ENCODE results near the gene ASXL1.
"Not testable (repeated sequence)": the region's sequence is repeated elsewhere in the genome, so short reads cannot be mapped to it uniquely, and the experiment has no call there.

The ASXL1 gene

GRCh38 chr20:32391003-32391402 is 32.9 kb downstream of the ASXL1 start:
- Histone ChIP-seq H3K4me3 (ENCODE audit: low read depth, low read length) (no peak overlapping the region), H3K36me3 (ENCODE audit: control insufficient read depth, insufficient read depth, low read length) (no peaks in the 10 kb centered on the region), H3K9me3 (ENCODE audit: control insufficient read depth, insufficient read depth, low read length) (no peaks in the 10 kb centered on the region), H3K9ac (ENCODE audit: low read depth, low read length) (no peak overlapping the region), H3K27me3 (ENCODE audit: control insufficient read depth, insufficient read depth, low read length) (no peaks in the 10 kb centered on the region), H3K4me1 (ENCODE audit: control insufficient read depth, insufficient read depth, low read length) (no peaks in the 10 kb centered on the region)

- Histone ChIP-seq H3K9me3 (ENCODE audit: control insufficient read depth, insufficient read depth, low read length) (no peaks in the 10 kb centered on the region), H3K27me3 (ENCODE audit: control insufficient read depth, insufficient read depth, low read length) (no peaks in the 10 kb centered on the region), H3K9ac (ENCODE audit: low read depth, low read length) (no peak overlapping the region), H3K4me1 (ENCODE audit: control insufficient read depth, insufficient read depth, low read length) (no peaks in the 10 kb centered on the region), H3K36me3 (ENCODE audit: control insufficient read depth, insufficient read depth, low read length) (no peaks in the 10 kb centered on the region), H3K4me3 (ENCODE audit: low read depth, low read length) (no peak overlapping the region)
These were observed 36.9 kb downstream of the ASXL1 start for GRCh38 chr20:32395066-32395465.

GRCh38 chr20:32396646-32397160 is 38.6 kb downstream of the ASXL1 start:
- Histone ChIP-seq H3K27me3 (ENCODE audit: control insufficient read depth, insufficient read depth, low read length) (no peaks in the 10 kb centered on the region), H3K9ac (ENCODE audit: low read depth, low read length) (no peak overlapping the region), H3K4me3 (ENCODE audit: low read depth, low read length) (no peak overlapping the region), H3K9me3 (ENCODE audit: control insufficient read depth, insufficient read depth, low read length) (no peaks in the 10 kb centered on the region), H3K4me1 (ENCODE audit: control insufficient read depth, insufficient read depth, low read length) (no peaks in the 10 kb centered on the region), H3K36me3 (ENCODE audit: control insufficient read depth, insufficient read depth, low read length) (no peaks in the 10 kb centered on the region)

GRCh38 chr20:32397567-32398084 is 39.5 kb downstream of the ASXL1 start:
- no peaks in the 10 kb centered on the region for H3K27me3 ChIP-seq (ENCODE audit: control insufficient read depth, insufficient read depth, low read length)

GRCh38 chr20:32400476-32400875 is 42.3 kb downstream of the ASXL1 start:
- Histone ChIP-seq H3K4me1 (ENCODE audit: control insufficient read depth, insufficient read depth, low read length) (no peaks in the 10 kb centered on the region), H3K27me3 (ENCODE audit: control insufficient read depth, insufficient read depth, low read length) (no peaks in the 10 kb centered on the region), H3K36me3 (ENCODE audit: control insufficient read depth, insufficient read depth, low read length) (no peaks in the 10 kb centered on the region), H3K9ac (ENCODE audit: low read depth, low read length) (no peak overlapping the region), H3K4me3 (ENCODE audit: low read depth, low read length) (no peak overlapping the region), H3K9me3 (ENCODE audit: control insufficient read depth, insufficient read depth, low read length) (no peaks in the 10 kb centered on the region)

More at GRCh38 chr20:32397567-32398084, 39.5 kb downstream of the ASXL1 start:
- Histone ChIP-seq H3K9me3 (ENCODE audit: control insufficient read depth, insufficient read depth, low read length) (no peaks in the 10 kb centered on the region), H3K9ac (ENCODE audit: low read depth, low read length) (no peak overlapping the region), H3K4me1 (ENCODE audit: control insufficient read depth, insufficient read depth, low read length) (no peaks in the 10 kb centered on the region), H3K4me3 (ENCODE audit: low read depth, low read length) (no peak overlapping the region), H3K36me3 (ENCODE audit: control insufficient read depth, insufficient read depth, low read length) (no peaks in the 10 kb centered on the region)

- H3K36me3 ChIP-seq (ENCODE audit: control insufficient read depth, insufficient read depth, low read length), result no peaks in the 10 kb centered on the region
- H3K4me1 ChIP-seq (ENCODE audit: control insufficient read depth, insufficient read depth, low read length), result no peaks in the 10 kb centered on the region
- no peaks in the 10 kb centered on the region for H3K9me3 ChIP-seq (ENCODE audit: control insufficient read depth, insufficient read depth, low read length)
- H3K27me3 ChIP-seq (ENCODE audit: control insufficient read depth, insufficient read depth, low read length), result no peaks in the 10 kb centered on the region
- H3K4me3 ChIP-seq (ENCODE audit: low read depth, low read length), result no peak overlapping the region
- H3K9ac ChIP-seq (ENCODE audit: low read depth, low read length), result no peak overlapping the region
These were observed 45.9 kb downstream of the ASXL1 start for GRCh38 chr20:32404017-32404416.

- no peaks in the 10 kb centered on the region for H3K27me3 ChIP-seq (ENCODE audit: control insufficient read depth, insufficient read depth, low read length)
- no peak overlapping the region for H3K9ac ChIP-seq (ENCODE audit: low read depth, low read length)
- no peak overlapping the region for H3K4me3 ChIP-seq (ENCODE audit: low read depth, low read length)
- no peaks in the 10 kb centered on the region for H3K36me3 ChIP-seq (ENCODE audit: control insufficient read depth, insufficient read depth, low read length)
- H3K9me3 ChIP-seq (ENCODE audit: control insufficient read depth, insufficient read depth, low read length), result no peaks in the 10 kb centered on the region
- H3K4me1 ChIP-seq (ENCODE audit: control insufficient read depth, insufficient read depth, low read length), result no peaks in the 10 kb centered on the region
These were observed 48.6 kb downstream of the ASXL1 start for GRCh38 chr20:32406701-32407100.

GRCh38 chr20:32407131-32407750 is 49.1 kb downstream of the ASXL1 start:
- not testable (repeated sequence) for H3K4me1 ChIP-seq (ENCODE audit: control insufficient read depth, insufficient read depth, low read length); H3K27me3 ChIP-seq (ENCODE audit: control insufficient read depth, insufficient read depth, low read length); H3K36me3 ChIP-seq (ENCODE audit: control insufficient read depth, insufficient read depth, low read length); H3K9me3 ChIP-seq (ENCODE audit: control insufficient read depth, insufficient read depth, low read length); H3K9ac ChIP-seq (ENCODE audit: low read depth, low read length); H3K4me3 ChIP-seq (ENCODE audit: low read depth, low read length)

- no peak overlapping the region for H3K9ac ChIP-seq (ENCODE audit: low read depth, low read length)
- H3K4me1 ChIP-seq (ENCODE audit: control insufficient read depth, insufficient read depth, low read length), result no peaks in the 10 kb centered on the region
These were observed 54.0 kb downstream of the ASXL1 start for GRCh38 chr20:32411955-32412706.

GRCh38 chr20:32415494-32415893 is 57.4 kb downstream of the ASXL1 start:
- H3K9me3 ChIP-seq (ENCODE audit: control insufficient read depth, insufficient read depth, low read length), result no peaks in the 10 kb centered on the region
- H3K4me1 ChIP-seq (ENCODE audit: control insufficient read depth, insufficient read depth, low read length), result no peaks in the 10 kb centered on the region
- no peak overlapping the region for H3K4me3 ChIP-seq (ENCODE audit: low read depth, low read length)
- H3K27me3 ChIP-seq (ENCODE audit: control insufficient read depth, insufficient read depth, low read length), result no peaks in the 10 kb centered on the region
- H3K9ac ChIP-seq (ENCODE audit: low read depth, low read length), result no peak overlapping the region
- no peaks in the 10 kb centered on the region for H3K36me3 ChIP-seq (ENCODE audit: control insufficient read depth, insufficient read depth, low read length)

More at GRCh38 chr20:32411955-32412706, 54.0 kb downstream of the ASXL1 start:
- Histone ChIP-seq H3K36me3 (ENCODE audit: control insufficient read depth, insufficient read depth, low read length) (no peaks in the 10 kb centered on the region), H3K27me3 (ENCODE audit: control insufficient read depth, insufficient read depth, low read length) (no peaks in the 10 kb centered on the region), H3K4me3 (ENCODE audit: low read depth, low read length) (no peak overlapping the region), H3K9me3 (ENCODE audit: control insufficient read depth, insufficient read depth, low read length) (no peaks in the 10 kb centered on the region)

- Histone ChIP-seq H3K27me3 (ENCODE audit: control insufficient read depth, insufficient read depth, low read length) (no peaks in the 10 kb centered on the region), H3K36me3 (ENCODE audit: control insufficient read depth, insufficient read depth, low read length) (no peaks in the 10 kb centered on the region), H3K9ac (ENCODE audit: low read depth, low read length) (no peak overlapping the region), H3K9me3 (ENCODE audit: control insufficient read depth, insufficient read depth, low read length) (no peaks in the 10 kb centered on the region), H3K4me1 (ENCODE audit: control insufficient read depth, insufficient read depth, low read length) (no peaks in the 10 kb centered on the region), H3K4me3 (ENCODE audit: low read depth, low read length) (no peak overlapping the region)
These were observed 58.1 kb downstream of the ASXL1 start for GRCh38 chr20:32416206-32416605.

- Histone ChIP-seq H3K4me3 (ENCODE audit: low read depth, low read length) (no peak overlapping the region), H3K27me3 (ENCODE audit: control insufficient read depth, insufficient read depth, low read length) (no peaks in the 10 kb centered on the region), H3K36me3 (ENCODE audit: control insufficient read depth, insufficient read depth, low read length) (no peaks in the 10 kb centered on the region), H3K9me3 (ENCODE audit: control insufficient read depth, insufficient read depth, low read length) (no peaks in the 10 kb centered on the region), H3K9ac (ENCODE audit: low read depth, low read length) (no peak overlapping the region), H3K4me1 (ENCODE audit: control insufficient read depth, insufficient read depth, low read length) (no peaks in the 10 kb centered on the region)
These were observed 60.2 kb downstream of the ASXL1 start for GRCh38 chr20:32418376-32418775.
